Vagina (tissue), 2 donors: ENCODE results near the gene SERPINH1.

ENCODE experiments used
- CTCF ChIP-seq, 3 experiments: fragments of 450-650 bp in 2 of 3; fragments of 200-600 bp in 1 of 3; sonication (generic) in 1 of 3; IDR thresholded peaks; one replicate each; pipeline ENCODE4 v1.5.1; 2017 to 2019; ENCODE audit warnings: antibody characterized with exemption in 3 of 3, mild to moderate bottlenecking in 2 of 3, moderate library complexity in 2 of 3
- POLR2A ChIP-seq, 2 donors: fragments of 450-650 bp; IDR thresholded peaks; one replicate each; pipeline ENCODE4 v1.6.1; 2017; ENCODE audit warnings: antibody characterized with exemption in 2 of 2, mild to moderate bottlenecking in 2 of 2, moderate library complexity in 2 of 2
- POLR2AphosphoS5 ChIP-seq, 2 donors: sonication (generic); formaldehyde crosslinking; IDR thresholded peaks; one replicate each; pipeline ENCODE4 v1.9.0; 2017; ENCODE audit warnings: antibody characterized with exemption in 2 of 2, mild to moderate bottlenecking in 2 of 2, low read depth in 1 of 2; ENCODE audit not compliant: insufficient read depth in 1 of 2

DNA sequence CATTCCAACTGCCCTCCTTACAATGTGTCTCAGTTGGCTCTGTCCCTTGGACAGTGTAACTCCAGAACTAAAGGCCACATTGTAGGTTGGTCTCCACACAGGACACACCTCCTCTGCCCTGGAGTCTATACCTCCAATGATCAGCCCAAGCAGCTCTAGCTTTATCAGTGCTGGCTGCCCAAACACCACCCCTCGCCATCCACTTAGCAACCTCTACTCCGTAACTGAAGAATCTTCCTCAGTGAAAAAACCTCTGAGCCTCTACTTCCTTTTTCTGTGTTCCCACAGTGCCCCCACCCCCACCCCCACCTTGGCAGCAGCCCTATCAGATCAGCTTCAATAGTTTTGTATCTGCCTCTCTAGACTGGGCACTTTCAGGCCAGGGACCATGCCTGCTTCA is 33.4 kb downstream of the SERPINH1 start:
- no peak for TF ChIP-seq POLR2AphosphoS5 (IDR thresholded peaks at IDR 0.05; ENCODE audit: insufficient read depth in 1 of 2, low read depth in 1 of 2)
- no peak for TF ChIP-seq CTCF (IDR thresholded peaks at IDR 0.05)
- no peak for TF ChIP-seq POLR2A (IDR thresholded peaks at IDR 0.05)
